Endothelial cell (in vitro differentiated cells): ENCODE results near the gene CDKN2C. TPM values are rescaled to one million over a fixed set of nuclear protein-coding genes. Genes with fewer than 3 reads are reported as not detected.

Experiments used
- DNase-seq: peaks from one replicate; pipeline ENCODE4 v3.0.0; 2021; ENCODE audit warnings: low spot score
- H3K27ac Mint-ChIP-seq: one replicate; pipeline ENCODE4 v1.8.0; 2021; ENCODE audit warnings: mixed read lengths, inconsistent platforms; ENCODE audit not compliant: unreplicated experiment
- H3K27me3 Mint-ChIP-seq: one replicate; pipeline ENCODE4 v1.8.0; 2021; ENCODE audit warnings: mild to moderate bottlenecking, moderate library complexity, mixed read lengths, inconsistent platforms; ENCODE audit not compliant: unreplicated experiment
- H3K36me3 Mint-ChIP-seq: one replicate; pipeline ENCODE4 v1.8.0; 2021; ENCODE audit warnings: mild to moderate bottlenecking, low read depth, mixed read lengths, inconsistent platforms; ENCODE audit not compliant: unreplicated experiment
- H3K4me1 Mint-ChIP-seq: one replicate; pipeline ENCODE4 v1.8.0; 2021; ENCODE audit warnings: mild to moderate bottlenecking, mixed read lengths, inconsistent platforms; ENCODE audit not compliant: unreplicated experiment
- H3K4me3 Mint-ChIP-seq: one replicate; pipeline ENCODE4 v1.8.0; 2021; ENCODE audit warnings: mild to moderate bottlenecking, mixed read lengths, inconsistent platforms; ENCODE audit not compliant: unreplicated experiment
- H3K9me3 Mint-ChIP-seq: one replicate; pipeline ENCODE4 v1.8.0; 2021; ENCODE audit warnings: mixed read lengths, inconsistent platforms; ENCODE audit not compliant: unreplicated experiment
- CTCF ChIP-seq: fragments of 200-600 bp; sonication (generic); IDR thresholded peaks from one replicate; pipeline ENCODE4 v1.5.0; 2021; ENCODE audit warnings: antibody characterized with exemption; ENCODE audit not compliant: unreplicated experiment
- total RNA-seq: library from RNA; stranded (reverse); fragmentation: NEBNext Ultra II Directional; extraction: Animal tissue kit (Norgen Biotek cat#: 25700); gene quantifications from one replicate; pipeline ENCODE4 v1.2.1, GENCODE V29; 2021; ENCODE audit not compliant: unreplicated experiment

Gene CDKN2C
- total RNA-seq, 1 donor from 2014 or later = not detected

- TF ChIP-seq CTCF = no peak
- Mint-ChIP-seq H3K4me3 (no peak overlapping the region), H3K9me3 (no peaks in the 10 kb centered on the region), H3K4me1 (peaks cover 7% of the 10 kb centered on the region), H3K36me3 (no peaks in the 10 kb centered on the region), H3K27me3 (peaks cover 11% of the 10 kb centered on the region), H3K27ac (no peak overlapping the region)
- DNase-seq = no peak
These were observed 3.1 kb upstream of the CDKN2C start for GRCh38 chr1:50966991-50967390.

GRCh38 chr1:50967416-50968157, 2.5 kb upstream of the CDKN2C start:
- peaks cover 7% of the 10 kb centered on the region for H3K4me1 Mint-ChIP-seq
- no peaks in the 10 kb centered on the region for H3K9me3 Mint-ChIP-seq
- no peak for DNase-seq
- H3K27ac Mint-ChIP-seq = no peak overlapping the region
- peaks cover 11% of the 10 kb centered on the region for H3K27me3 Mint-ChIP-seq
- no peaks in the 10 kb centered on the region for H3K36me3 Mint-ChIP-seq
- H3K4me3 Mint-ChIP-seq = peak overlapping the region; percentile 59
- no peak for TF ChIP-seq CTCF

GRCh38 chr1:50968158-50968820, 1.8 kb upstream of the CDKN2C start:
- Mint-ChIP-seq H3K4me3 (peak overlapping the region; percentile 90), H3K4me1 (peaks cover 7% of the 10 kb centered on the region), H3K9me3 (no peaks in the 10 kb centered on the region), H3K27me3 (peaks cover 11% of the 10 kb centered on the region), H3K36me3 (no peaks in the 10 kb centered on the region), H3K27ac (no peak overlapping the region)
- DNase-seq = peak; percentile 83
- no peak for TF ChIP-seq CTCF

- H3K4me1 Mint-ChIP-seq = peaks cover 7% of the 10 kb centered on the region
- H3K4me3 Mint-ChIP-seq = peak overlapping the region; percentile 90
- TF ChIP-seq CTCF = no peak
- H3K27me3 Mint-ChIP-seq = peaks cover 17% of the 10 kb centered on the region
- no peak overlapping the region for H3K27ac Mint-ChIP-seq
- no peaks in the 10 kb centered on the region for H3K36me3 Mint-ChIP-seq
- peak; percentile 30 for DNase-seq
- H3K9me3 Mint-ChIP-seq = no peaks in the 10 kb centered on the region
These were observed 1.0 kb upstream of the CDKN2C start for GRCh38 chr1:50968821-50969610.
